ENCODE data around the gene PRPH2.

The PRPH2 gene

GRCh38 chr6:42727087-42727611 is 4.8 kb upstream of the PRPH2 start:
- Histone ChIP-seq H3K79me2 (ENCODE audit: insufficient read depth, low read length) (no peaks in the 10 kb centered on the region), H3K4me2 (ENCODE audit: low read length) (peak overlapping the region; percentile 74), H3F3A (ENCODE audit: insufficient read depth, low read length) (no peaks in the 10 kb centered on the region), H3K27me3 (ENCODE audit: insufficient read depth, low read length) (0 out of 2 replicates have a peak, but pooled peaks cover 2% of the 10 kb centered on the region), H3K36me3 (ENCODE audit: insufficient read depth, low read length) (no peaks in the 10 kb centered on the region), H3K4me3 (ENCODE audit: low read depth, low read length, poor library complexity, severe bottlenecking) (peak overlapping the region; percentile 44), H3K27ac (ENCODE audit: low read depth, low read length, poor library complexity, severe bottlenecking) (no peak overlapping the region), H4K20me1 (ENCODE audit: insufficient read depth, low read length) (no peaks in the 10 kb centered on the region), H3K9ac (ENCODE audit: low read length) (peak overlapping the region; percentile 62), H3K9me2 (ENCODE audit: low read depth, low read length) (no peaks in the 10 kb centered on the region), H2AFZ (ENCODE audit: low read length) (peak overlapping the region; percentile 89), H3K9me3 (ENCODE audit: low read length) (no peaks in the 10 kb centered on the region), H3K4me1 (ENCODE audit: insufficient read depth, low read length, severe bottlenecking) (peaks cover 12% of the 10 kb centered on the region)
- TF ChIP-seq, protein P1, sequence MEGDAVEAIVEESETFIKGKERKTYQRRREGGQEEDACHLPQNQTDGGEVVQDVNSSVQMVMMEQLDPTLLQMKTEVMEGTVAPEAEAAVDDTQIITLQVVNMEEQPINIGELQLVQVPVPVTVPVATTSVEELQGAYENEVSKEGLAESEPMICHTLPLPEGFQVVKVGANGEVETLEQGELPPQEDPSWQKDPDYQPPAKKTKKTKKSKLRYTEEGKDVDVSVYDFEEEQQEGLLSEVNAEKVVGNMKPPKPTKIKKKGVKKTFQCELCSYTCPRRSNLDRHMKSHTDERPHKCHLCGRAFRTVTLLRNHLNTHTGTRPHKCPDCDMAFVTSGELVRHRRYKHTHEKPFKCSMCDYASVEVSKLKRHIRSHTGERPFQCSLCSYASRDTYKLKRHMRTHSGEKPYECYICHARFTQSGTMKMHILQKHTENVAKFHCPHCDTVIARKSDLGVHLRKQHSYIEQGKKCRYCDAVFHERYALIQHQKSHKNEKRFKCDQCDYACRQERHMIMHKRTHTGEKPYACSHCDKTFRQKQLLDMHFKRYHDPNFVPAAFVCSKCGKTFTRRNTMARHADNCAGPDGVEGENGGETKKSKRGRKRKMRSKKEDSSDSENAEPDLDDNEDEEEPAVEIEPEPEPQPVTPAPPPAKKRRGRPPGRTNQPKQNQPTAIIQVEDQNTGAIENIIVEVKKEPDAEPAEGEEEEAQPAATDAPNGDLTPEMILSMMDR (IDR thresholded peaks at IDR 0.05; ENCODE audit: low read length), result no peak
- no peak for TF ChIP-seq EZH2 (IDR thresholded peaks at IDR 0.05; ENCODE audit: borderline replicate concordance, low read length)

DNA sequence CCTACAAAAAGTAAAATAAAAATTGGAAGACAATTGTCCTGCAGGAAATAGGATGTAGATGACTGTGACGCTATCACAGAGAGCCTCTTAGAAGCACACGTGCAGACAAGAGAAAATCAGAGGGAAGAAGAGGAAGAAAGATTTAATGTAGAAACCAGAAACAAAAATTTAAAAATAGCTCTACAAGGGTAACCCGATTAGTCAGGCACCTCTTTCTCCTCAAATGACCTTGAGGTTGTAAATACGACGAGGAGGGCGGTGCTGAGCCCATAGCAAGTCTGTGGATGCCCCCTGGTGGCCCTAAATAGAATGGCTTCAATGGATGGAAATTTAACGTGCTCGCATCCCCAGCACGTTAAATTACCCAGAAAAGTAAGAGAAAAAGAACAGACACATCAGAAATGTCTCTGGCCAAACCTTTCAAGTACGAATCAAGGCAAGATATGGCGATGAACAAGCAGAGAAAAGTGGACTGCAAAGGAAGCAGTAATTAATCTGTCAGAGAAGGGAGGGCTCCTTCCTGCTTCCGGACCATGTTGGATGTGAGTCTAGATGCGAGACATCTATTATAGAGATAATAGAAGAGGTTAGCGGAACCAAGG is 4.2 kb upstream of the PRPH2 start:
- Histone ChIP-seq H3F3A (ENCODE audit: insufficient read depth, low read length) (no peaks in the 10 kb centered on the region), H3K4me3 (ENCODE audit: low read depth, low read length, poor library complexity, severe bottlenecking) (peak overlapping the region; percentile 44), H3K27me3 (ENCODE audit: insufficient read depth, low read length) (0 out of 2 replicates have a peak, but pooled peaks cover 7% of the 10 kb centered on the region), H2AFZ (ENCODE audit: low read length) (peak overlapping the region; percentile 89), H3K9me2 (ENCODE audit: low read depth, low read length) (no peaks in the 10 kb centered on the region), H3K9ac (ENCODE audit: low read length) (peak overlapping the region; percentile 62), H3K4me2 (ENCODE audit: low read length) (peak overlapping the region; percentile 74), H3K36me3 (ENCODE audit: insufficient read depth, low read length) (no peaks in the 10 kb centered on the region), H3K9me3 (ENCODE audit: low read length) (no peaks in the 10 kb centered on the region), H4K20me1 (ENCODE audit: insufficient read depth, low read length) (no peaks in the 10 kb centered on the region), H3K27ac (ENCODE audit: low read depth, low read length, poor library complexity, severe bottlenecking) (no peak overlapping the region), H3K79me2 (ENCODE audit: insufficient read depth, low read length) (no peaks in the 10 kb centered on the region), H3K4me1 (ENCODE audit: insufficient read depth, low read length, severe bottlenecking) (peaks cover 12% of the 10 kb centered on the region)
- TF ChIP-seq, protein P1 (IDR thresholded peaks at IDR 0.05; ENCODE audit: low read length), result peak; percentile 96
- TF ChIP-seq EZH2 (IDR thresholded peaks at IDR 0.05; ENCODE audit: borderline replicate concordance, low read length), result no peak

- Histone ChIP-seq H3K4me3 (ENCODE audit: low read depth, low read length, poor library complexity, severe bottlenecking) (no peak overlapping the region), H4K20me1 (ENCODE audit: insufficient read depth, low read length) (no peaks in the 10 kb centered on the region), H3K4me2 (ENCODE audit: low read length) (peak overlapping the region; percentile 74), H3K27ac (ENCODE audit: low read depth, low read length, poor library complexity, severe bottlenecking) (no peak overlapping the region), H3K9ac (ENCODE audit: low read length) (peak overlapping the region; percentile 26; the same call in 1 of the 2 replicates), H3K79me2 (ENCODE audit: insufficient read depth, low read length) (no peaks in the 10 kb centered on the region), H3F3A (ENCODE audit: insufficient read depth, low read length) (no peaks in the 10 kb centered on the region), H3K36me3 (ENCODE audit: insufficient read depth, low read length) (no peaks in the 10 kb centered on the region), H3K27me3 (ENCODE audit: insufficient read depth, low read length) (0 out of 2 replicates have a peak, but pooled peaks cover 7% of the 10 kb centered on the region), H3K9me3 (ENCODE audit: low read length) (no peaks in the 10 kb centered on the region), H3K4me1 (ENCODE audit: insufficient read depth, low read length, severe bottlenecking) (peaks cover 12% of the 10 kb centered on the region), H2AFZ (ENCODE audit: low read length) (peak overlapping the region; percentile 89), H3K9me2 (ENCODE audit: low read depth, low read length) (no peaks in the 10 kb centered on the region)
- TF ChIP-seq EZH2 (IDR thresholded peaks at IDR 0.05; ENCODE audit: borderline replicate concordance, low read length), result no peak
- TF ChIP-seq, protein P1 (IDR thresholded peaks at IDR 0.05; ENCODE audit: low read length), result no peak
These were observed 3.6 kb upstream of the PRPH2 start for GRCh38 chr6:42726026-42726425.

Data from OCI-LY1 (cell line).